HG03354 (cell line): ENCODE data around the gene SLC25A45.
"Not testable (repeated sequence)": the region's sequence is repeated elsewhere in the genome, so short reads cannot be mapped to it uniquely, and the experiment has no call there.

Experiments used
- ATAC-seq: cut with Tn5 transposase; IDR thresholded peaks from one replicate; pipeline ENCODE4 v1.9.1; 2021; ENCODE audit warnings: mild to moderate bottlenecking; ENCODE audit not compliant: unreplicated experiment, poor library complexity, severe bottlenecking

SLC25A45 gene

DNA sequence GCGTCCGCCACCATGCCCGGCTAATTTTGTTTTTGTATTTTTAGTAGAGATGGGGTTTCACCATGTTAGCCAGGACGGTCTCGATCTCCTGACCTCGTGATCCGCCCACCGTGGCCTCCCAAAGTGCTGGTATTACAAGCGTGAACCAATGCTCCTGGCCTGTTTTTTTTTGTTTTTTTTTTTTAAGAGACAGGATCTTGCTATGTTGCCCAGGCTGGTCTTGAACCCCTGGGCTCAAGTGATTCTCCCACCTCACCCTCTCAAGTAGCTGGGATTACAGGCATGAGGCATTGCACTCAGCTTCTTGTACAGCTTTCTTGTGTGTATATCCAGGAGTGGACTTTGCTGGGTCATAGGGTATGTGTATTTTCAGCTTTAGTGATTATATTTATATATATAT is 49.9 kb downstream of the SLC25A45 start:
- ATAC-seq: not testable (repeated sequence)

DNA sequence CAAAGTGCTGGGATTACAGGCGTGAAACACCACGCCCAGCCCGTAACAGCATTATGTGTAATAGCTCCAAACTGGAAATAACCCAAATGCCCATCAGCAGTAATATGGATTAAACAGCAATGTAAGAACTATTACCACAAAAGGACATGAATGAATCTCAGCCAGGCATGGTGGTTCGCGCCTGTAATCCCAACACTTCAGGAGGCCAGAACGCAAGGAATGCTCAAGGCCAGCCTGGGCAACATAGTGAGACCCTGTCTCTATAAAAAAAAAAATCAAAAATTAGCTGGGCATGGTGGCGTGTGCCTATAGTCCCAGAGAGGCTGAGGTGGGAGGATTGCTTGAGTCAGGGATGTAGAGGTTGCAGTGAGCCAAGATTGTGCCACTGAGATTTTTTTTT is 51.9 kb downstream of the SLC25A45 start:
- no peak for ATAC-seq

DNA sequence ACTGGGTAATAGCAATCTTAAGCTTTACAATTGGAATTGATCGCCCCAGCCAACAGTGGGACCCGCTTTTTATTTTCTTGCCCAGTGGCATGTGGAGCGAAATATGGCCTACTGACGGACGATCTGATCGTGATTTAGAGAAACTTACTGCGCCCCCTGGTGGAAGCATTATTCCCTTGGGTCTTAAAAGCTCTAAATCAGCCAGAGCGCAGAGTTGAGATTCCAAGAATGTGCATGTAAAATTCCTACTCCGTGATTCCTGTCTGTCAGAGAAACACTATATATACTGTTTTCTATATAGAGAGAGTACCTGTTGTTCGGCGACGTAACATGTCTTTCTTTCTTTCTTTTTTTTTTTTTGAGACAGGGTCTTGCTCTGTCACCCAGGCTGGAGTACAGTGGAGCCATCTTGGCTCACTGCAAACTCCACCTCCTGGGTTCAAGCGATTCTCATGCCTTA is 52.5 kb downstream of the SLC25A45 start:
- no peak for ATAC-seq

DNA sequence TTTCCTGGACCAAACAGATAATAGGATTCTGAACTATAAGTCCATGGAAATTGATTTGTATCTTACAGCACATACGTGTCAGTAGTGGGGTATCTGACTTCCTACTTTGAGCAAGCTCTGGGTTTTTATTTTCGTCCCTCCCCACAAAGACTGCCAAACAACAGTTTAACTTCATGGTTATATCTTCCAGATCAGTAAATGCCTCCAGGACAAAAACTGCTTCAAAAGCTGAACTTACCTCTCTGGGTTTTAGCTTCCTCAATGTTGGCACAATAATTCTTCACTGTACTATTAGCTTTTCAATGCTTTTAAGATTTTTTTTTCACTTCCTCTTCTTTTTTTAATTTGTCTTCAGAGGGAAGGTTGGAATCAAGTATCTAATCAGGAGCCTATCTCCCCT is 53.0 kb downstream of the SLC25A45 start:
- ATAC-seq: no peak

DNA sequence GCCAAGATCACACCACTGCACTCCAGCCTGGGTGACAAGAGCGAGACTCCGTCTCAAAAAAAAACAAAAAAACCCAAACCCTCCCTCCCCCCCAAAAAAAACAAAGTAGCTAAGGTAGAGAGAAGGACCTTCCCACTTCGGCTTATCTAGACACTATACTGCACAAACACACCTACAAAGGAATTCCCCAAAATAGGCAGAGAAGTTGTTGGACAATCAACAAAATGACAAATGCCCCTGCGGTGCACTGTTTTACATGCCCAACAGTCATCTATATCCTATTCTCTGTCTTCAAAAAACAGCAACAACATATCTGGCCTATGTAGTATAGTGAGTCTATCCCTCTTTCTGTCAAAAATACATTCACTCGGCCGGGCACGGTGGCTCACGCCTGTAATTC is 55.4 kb downstream of the SLC25A45 start:
- no peak for ATAC-seq

DNA sequence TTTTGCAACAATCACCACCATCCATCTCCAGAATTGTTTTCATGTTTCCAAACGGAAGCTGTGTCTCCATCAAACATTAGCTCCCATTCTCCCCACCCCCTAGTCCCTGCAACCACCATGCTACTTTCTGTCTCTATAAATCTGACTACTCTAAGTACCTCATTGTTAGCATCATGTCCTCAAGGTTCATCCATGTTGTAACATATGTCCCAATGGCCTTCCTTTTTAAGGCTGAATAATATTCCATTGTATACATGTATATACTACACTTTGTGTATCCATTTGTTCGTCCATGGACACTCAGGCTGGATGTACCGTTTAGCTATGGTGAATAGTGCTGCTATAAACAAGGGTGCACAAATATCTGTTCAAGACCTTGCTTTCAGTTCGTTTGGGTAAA is 57.0 kb downstream of the SLC25A45 start:
- ATAC-seq: no peak
